Measurements from ENCODE around the gene CAV3.

CAV3 gene

GRCh38 chr3:8761866-8762265 lies 28.3 kb downstream of the CAV3 start:
- no peak for DNase-seq (ENCODE audit: low spot score)

GRCh38 chr3:8762607-8763377 lies 29.2 kb downstream of the CAV3 start:
- no peak for DNase-seq (ENCODE audit: low spot score)

GRCh38 chr3:8764528-8764927 lies 30.9 kb downstream of the CAV3 start:
- no peak for DNase-seq (ENCODE audit: low spot score)

GRCh38 chr3:8765528-8765927 lies 31.9 kb downstream of the CAV3 start:
- no peak for DNase-seq (ENCODE audit: low spot score)

- no peak for DNase-seq (ENCODE audit: low spot score)
Observed at GRCh38 chr3:8766148-8766547, 32.5 kb downstream of the CAV3 start.

GRCh38 chr3:8767256-8767666 lies 33.7 kb downstream of the CAV3 start:
- no peak for DNase-seq (ENCODE audit: low spot score)

GRCh38 chr3:8767667-8768363 lies 34.2 kb downstream of the CAV3 start:
- peak; percentile 32 for DNase-seq (ENCODE audit: low spot score)

- DNase-seq (ENCODE audit: low spot score): no peak
Observed at GRCh38 chr3:8768364-8769087, 34.9 kb downstream of the CAV3 start.

- DNase-seq (ENCODE audit: low spot score): peak; percentile 83
Observed at GRCh38 chr3:8769088-8769822, 35.7 kb downstream of the CAV3 start, which contains the start of gene OXTR. Gene OXTR, minus strand, starts transcription at chr3:8769613. Its CDS starts 1,426 bp downstream, at chr3:8768187.

GRCh38 chr3:8773941-8774542 lies 40.4 kb downstream of the CAV3 start:
- DNase-seq (ENCODE audit: low spot score): peak; percentile 36

GRCh38 chr3:8775181-8775580 lies 41.6 kb downstream of the CAV3 start:
- no peak for DNase-seq (ENCODE audit: low spot score)

- DNase-seq (ENCODE audit: low spot score): no peak
Observed at GRCh38 chr3:8775602-8776001, 42.0 kb downstream of the CAV3 start.

- DNase-seq (ENCODE audit: low spot score): no peak
Observed at GRCh38 chr3:8776406-8776805, 42.8 kb downstream of the CAV3 start.

- DNase-seq (ENCODE audit: low spot score): no peak
Observed at GRCh38 chr3:8777201-8777977, 43.8 kb downstream of the CAV3 start.

GRCh38 chr3:8777978-8778267 lies 44.3 kb downstream of the CAV3 start:
- no peak for DNase-seq (ENCODE audit: low spot score)

GRCh38 chr3:8778475-8778874 lies 44.9 kb downstream of the CAV3 start:
- DNase-seq (ENCODE audit: low spot score): no peak

GRCh38 chr3:8780279-8780678 lies 46.7 kb downstream of the CAV3 start:
- no peak for DNase-seq (ENCODE audit: low spot score)

GRCh38 chr3:8784676-8785435 lies 51.3 kb downstream of the CAV3 start:
- DNase-seq (ENCODE audit: low spot score): peak; percentile 75

GRCh38 chr3:8790529-8790928 lies 56.9 kb downstream of the CAV3 start:
- DNase-seq (ENCODE audit: low spot score): no peak

- no peak for DNase-seq (ENCODE audit: low spot score)
Observed at GRCh38 chr3:8793242-8793641, 59.6 kb downstream of the CAV3 start.
